Activated CD4-positive, alpha-beta T cell treated with anti-CD3 and anti-CD28 coated beads, Interleukin-2, amount 10 ng/mL, durations not matched to agents 24 days and 14 days (primary cell): ENCODE measurements around the gene CST4. TPM values are rescaled to one million over a fixed set of nuclear protein-coding genes. Genes with fewer than 3 reads are reported as not detected.
"Not testable (repeated sequence)": the region's sequence is repeated elsewhere in the genome, so short reads cannot be mapped to it uniquely, and the experiment has no call there.

Source experiments
- DNase-seq: peaks from one replicate; pipeline ENCODE4 v3.0.0; 2022
- H3K27ac Mint-ChIP-seq: one replicate; pipeline ENCODE4 v1.8.0; 2022; ENCODE audit warnings: mild to moderate bottlenecking, mixed read lengths
- H3K27me3 Mint-ChIP-seq: one replicate; pipeline ENCODE4 v1.8.0; 2022; ENCODE audit warnings: mixed read lengths
- H3K36me3 Mint-ChIP-seq: one replicate; pipeline ENCODE4 v1.8.0; 2022; ENCODE audit warnings: low read depth, mild to moderate bottlenecking, mixed read lengths
- H3K4me1 Mint-ChIP-seq: one replicate; pipeline ENCODE4 v1.8.0; 2021; ENCODE audit warnings: mixed read lengths
- H3K4me3 Mint-ChIP-seq: one replicate; pipeline ENCODE4 v1.8.0; 2022; ENCODE audit warnings: mild to moderate bottlenecking, moderate library complexity, mixed read lengths
- H3K9me3 Mint-ChIP-seq: one replicate; pipeline ENCODE4 v1.8.0; 2021; ENCODE audit warnings: mixed read lengths
- intact Hi-C: fragments of 100-400 bp; cut with micrococcal nuclease; formaldehyde crosslinking; loops from one replicate; pipeline ENCODE4 v1.15.1; 2023
- total RNA-seq: library from RNA; stranded (reverse); gene quantifications from 2 replicates; pipeline ENCODE4 v1.2.3, GENCODE V29; 2022

CST4 gene
- total RNA-seq, 1 donor from 2014 or later = not detected

DNA sequence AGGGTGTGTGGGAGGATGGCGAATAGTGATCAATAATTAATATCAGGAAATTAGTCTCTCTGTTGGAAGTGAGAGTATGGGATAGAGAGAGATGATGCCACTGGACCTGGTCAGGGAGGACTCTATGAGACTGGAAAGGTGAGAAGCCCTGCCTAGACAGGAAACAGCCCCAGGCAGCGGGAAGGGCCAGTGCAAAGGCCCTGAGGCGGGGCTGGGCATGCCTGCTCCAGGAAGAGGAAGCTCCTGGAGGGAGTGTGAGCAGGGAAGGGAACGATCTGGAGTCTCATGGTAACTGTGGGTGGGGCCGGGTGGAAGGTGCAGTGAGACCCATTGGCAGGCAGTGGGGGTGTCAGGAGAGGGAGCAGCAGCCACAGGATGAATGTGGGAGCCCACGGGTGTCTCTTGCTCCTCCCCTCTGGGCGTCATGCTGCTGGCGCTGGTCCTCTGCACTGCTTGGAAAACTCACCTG lies 49.3 kb downstream of the CST4 start:
- no peaks in the 10 kb centered on the region for H3K36me3 Mint-ChIP-seq
- no peak overlapping the region for H3K4me3 Mint-ChIP-seq
- H3K27ac Mint-ChIP-seq = no peak overlapping the region
- DNase-seq = no peak
- H3K9me3 Mint-ChIP-seq = no peaks in the 10 kb centered on the region
- peaks cover 7% of the 10 kb centered on the region for H3K4me1 Mint-ChIP-seq
- intact Hi-C loops = no loop called here
- H3K27me3 Mint-ChIP-seq = peaks cover 17% of the 10 kb centered on the region

DNA sequence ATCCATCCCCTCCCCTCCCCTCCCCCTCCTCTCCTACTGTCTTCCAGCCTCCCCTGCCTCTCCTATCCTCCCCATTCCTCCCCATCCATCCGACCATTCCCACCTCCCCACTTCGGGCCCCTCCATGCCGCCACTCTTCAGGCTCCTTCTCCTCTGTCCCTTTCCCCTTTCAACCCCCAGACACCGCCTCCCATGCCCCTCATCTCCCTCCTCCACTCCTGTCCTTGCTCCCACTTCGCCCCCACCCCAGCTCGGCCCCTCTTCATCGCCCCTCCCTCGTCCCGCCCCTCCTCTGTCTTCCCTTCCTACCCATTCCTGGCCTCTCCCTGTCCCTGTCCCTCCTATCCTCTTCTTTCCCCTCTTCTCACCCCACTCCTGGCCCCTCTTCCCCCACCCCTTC lies 50.5 kb downstream of the CST4 start:
- H3K36me3 Mint-ChIP-seq = no peaks in the 10 kb centered on the region
- intact Hi-C loops = no loop called here

DNA sequence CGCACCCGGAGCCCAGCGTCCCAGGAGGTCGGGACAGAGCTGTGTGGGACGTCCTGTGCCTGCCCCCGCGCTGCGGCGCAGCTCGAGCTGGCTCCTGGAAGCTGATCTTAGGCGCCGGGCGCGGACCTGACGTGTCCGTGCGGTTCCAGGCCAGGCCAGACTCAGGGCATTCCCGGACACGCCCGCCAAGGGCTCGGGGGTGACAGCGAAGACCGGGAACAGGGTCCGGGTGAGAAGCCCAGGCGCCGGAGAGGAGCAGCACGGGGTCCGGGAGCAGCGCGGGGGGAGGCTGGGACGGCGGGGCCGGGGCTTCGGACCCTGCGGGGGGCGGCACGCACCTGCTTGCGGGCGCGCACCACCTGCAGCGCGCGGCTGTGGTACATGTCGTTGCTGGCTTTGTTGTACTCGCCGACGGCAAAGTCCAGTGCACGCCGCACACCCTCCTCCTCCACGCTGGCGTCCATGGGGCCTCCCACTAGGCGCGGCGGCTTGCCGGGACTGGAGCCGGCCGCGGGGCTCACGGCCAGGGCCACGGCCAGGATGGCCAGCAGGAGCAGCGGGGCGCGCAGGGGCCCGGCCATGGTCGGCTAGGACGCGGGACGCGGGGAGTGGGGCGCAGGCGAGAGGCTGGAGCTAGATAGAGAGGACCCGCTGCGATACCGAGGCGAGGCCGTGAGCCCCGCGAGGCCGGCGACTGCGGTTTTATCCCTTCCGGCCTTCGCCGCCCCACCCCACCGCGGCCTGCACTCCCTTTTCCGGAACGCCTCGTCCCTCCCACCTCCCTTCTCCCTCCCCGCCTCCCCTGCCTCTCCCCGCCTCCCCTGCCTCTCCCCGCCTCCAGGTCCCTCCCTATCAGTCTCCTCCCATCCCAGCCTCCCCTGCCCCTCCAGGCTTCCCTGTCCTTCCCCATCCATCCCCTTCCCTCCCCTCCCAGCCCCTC lies 51.3 kb downstream of the CST4 start, which contains the start of gene CST3:
Gene CST3 (minus strand): TSS at position 674 of the 940 bp plus-strand sequence. CDS start 93 bp downstream, at position 581.
- H3K36me3 Mint-ChIP-seq = no peaks in the 10 kb centered on the region
- no peak within 1 kb of the TSS for H3K27ac Mint-ChIP-seq
- H3K4me3 Mint-ChIP-seq = peak within 1 kb of the TSS; percentile 65
- DNase-seq = peak; percentile 68
- intact Hi-C loops = no loop called here
- H3K9me3 Mint-ChIP-seq = no peaks in the 10 kb centered on the region
- H3K4me1 Mint-ChIP-seq = peaks cover 7% of the 10 kb centered on the region
- H3K27me3 Mint-ChIP-seq = peaks cover 17% of the 10 kb centered on the region

More for the DNA sequence above, 50.5 kb downstream of the CST4 start:
- H3K9me3 Mint-ChIP-seq = no peaks in the 10 kb centered on the region
- H3K4me1 Mint-ChIP-seq = peaks cover 7% of the 10 kb centered on the region
- H3K27me3 Mint-ChIP-seq = peaks cover 17% of the 10 kb centered on the region
- H3K27ac Mint-ChIP-seq = no peak overlapping the region
- no peak for DNase-seq
- no peak overlapping the region for H3K4me3 Mint-ChIP-seq

DNA sequence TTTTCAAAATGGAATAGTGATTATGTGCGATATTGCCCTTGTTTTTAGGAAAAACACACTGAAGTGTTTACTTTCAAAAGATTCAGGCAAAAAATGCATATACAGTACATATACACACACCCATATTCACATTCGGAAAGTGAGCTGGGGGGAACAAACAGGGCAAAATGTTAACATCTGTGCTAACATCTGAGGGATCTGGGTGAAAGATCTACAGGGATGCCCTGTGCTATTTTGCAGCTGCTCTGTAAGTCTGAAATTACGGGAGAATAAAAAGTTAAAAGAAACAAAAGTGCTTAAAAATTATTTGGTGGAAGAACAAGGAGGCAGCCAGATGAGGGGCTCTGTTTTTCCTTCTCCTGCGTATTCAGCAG lies 51.9 kb downstream of the CST4 start:
- Mint-ChIP-seq H3K27me3 (peaks cover 17% of the 10 kb centered on the region), H3K36me3 (no peaks in the 10 kb centered on the region), H3K9me3 (no peaks in the 10 kb centered on the region), H3K4me3 (peak overlapping the region; percentile 65), H3K27ac (no peak overlapping the region), H3K4me1 (peaks cover 7% of the 10 kb centered on the region)
- intact Hi-C loops = no loop called here
- DNase-seq = no peak

DNA sequence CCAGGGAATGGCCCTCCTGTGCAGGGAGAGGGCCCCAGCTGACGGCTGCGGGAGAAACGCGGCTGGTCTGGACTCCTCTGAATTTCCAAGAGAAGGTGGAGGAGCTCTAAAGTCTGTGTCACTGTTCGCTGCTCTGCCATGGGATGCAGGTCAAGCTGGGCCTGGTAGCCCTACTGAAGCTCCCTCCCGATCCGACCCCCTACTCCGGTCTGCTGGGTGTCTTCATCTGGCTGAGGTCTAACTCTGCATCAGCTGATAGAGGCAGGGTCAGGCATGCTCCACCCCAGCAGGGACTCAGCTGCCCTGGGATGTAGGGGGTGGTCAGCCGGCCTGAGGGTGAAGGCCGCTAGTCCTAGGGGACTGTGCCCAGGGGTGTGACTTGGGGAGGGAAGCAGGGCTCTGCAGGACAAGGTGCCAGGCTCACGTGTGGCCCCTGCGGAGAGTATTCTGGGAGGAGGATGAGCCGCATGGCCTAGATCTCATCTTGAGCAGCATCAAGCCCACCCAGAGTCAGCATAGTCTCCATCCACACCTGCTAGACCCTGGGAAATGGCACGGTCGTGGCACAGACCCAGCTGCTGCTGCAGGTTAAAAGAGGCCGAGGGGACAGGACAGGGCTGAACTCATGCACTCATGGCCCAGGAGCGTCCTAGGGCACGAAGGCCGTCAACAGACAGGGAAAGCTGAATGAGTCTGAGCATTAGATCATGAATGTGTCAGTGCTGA lies 52.5 kb downstream of the CST4 start:
- Mint-ChIP-seq H3K4me1 (peaks cover 7% of the 10 kb centered on the region), H3K27ac (no peak overlapping the region), H3K36me3 (no peaks in the 10 kb centered on the region), H3K27me3 (peaks cover 17% of the 10 kb centered on the region), H3K4me3 (peak overlapping the region; percentile 65), H3K9me3 (no peaks in the 10 kb centered on the region)
- DNase-seq = no peak
- intact Hi-C loops = no loop called here

DNA sequence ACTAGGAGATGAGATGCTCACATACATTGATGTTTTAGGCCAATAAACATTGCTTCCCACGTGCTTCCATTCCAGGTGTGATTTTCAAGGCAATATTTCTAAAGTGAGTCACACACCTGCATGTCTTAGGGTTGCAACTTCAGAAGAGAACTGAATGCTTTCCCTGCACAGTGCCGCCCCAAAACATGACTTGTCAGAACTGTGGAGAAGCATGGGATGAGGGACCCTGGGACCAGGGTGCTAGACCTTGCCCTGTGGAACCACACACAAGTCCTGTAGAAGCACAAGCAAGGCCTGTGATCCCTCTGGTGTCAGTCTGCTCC lies 53.1 kb downstream of the CST4 start:
- H3K4me1 Mint-ChIP-seq, H3K27ac Mint-ChIP-seq, H3K4me3 Mint-ChIP-seq, DNase-seq, intact Hi-C loops, H3K9me3 Mint-ChIP-seq, H3K36me3 Mint-ChIP-seq: not testable (repeated sequence)
- H3K27me3 Mint-ChIP-seq = peaks cover 17% of the 10 kb centered on the region

Other genes with a start within 250 kb of the CST4 start
- not detected in 2 replicates for gene CSTL1, start 249.4 kb downstream of the CST4 start, total RNA-seq
- gene CST11, start 236.2 kb downstream of the CST4 start, total RNA-seq = not detected in 2 replicates
- not detected in 2 replicates for gene CST8, start 197.9 kb downstream of the CST4 start, total RNA-seq
- not detected in 2 replicates for gene CST9L, start 120.6 kb downstream of the CST4 start, total RNA-seq
- not detected in 2 replicates for gene CST9, start 83.1 kb downstream of the CST4 start, total RNA-seq
- 0.72 and 0.95 TPM in 2 replicates for gene CST3, start 51.1 kb downstream of the CST4 start, total RNA-seq
- not detected in 2 replicates for gene CST1, start 61.9 kb upstream of the CST4 start, total RNA-seq
- not detected in 2 replicates for gene CST2, start 137.7 kb upstream of the CST4 start, total RNA-seq
- not detected in 2 replicates for gene CST5, start 190.7 kb upstream of the CST4 start, total RNA-seq